NCI-H146 (cell line): ENCODE results near the gene PTTG1.

ENCODE experiments used
- DNase-seq: peaks from one replicate; lab custom pipeline; 2025; lab: John Stamatoyannopoulos, UW

The PTTG1 gene

DNA sequence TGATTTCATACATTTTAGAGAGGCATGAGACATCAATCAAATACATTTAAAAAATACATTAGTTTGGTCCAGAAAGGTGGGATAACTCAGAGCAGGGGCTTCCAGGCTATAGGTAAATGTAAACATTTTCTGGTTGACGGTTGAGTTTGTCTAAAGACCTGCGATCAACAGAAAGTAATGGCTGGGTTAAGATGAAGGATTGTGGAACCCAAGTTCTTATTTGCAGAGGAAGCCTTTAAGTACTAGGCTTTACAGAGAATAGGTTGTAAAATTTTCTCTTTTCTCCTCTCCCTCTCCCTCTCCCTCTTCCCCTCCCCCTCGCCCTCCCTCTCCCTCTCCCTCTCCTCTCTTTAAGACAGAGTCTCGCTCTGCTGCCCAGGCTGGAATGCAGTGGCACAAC is 50.8 kb downstream of the PTTG1 start:
- no peak for DNase-seq

DNA sequence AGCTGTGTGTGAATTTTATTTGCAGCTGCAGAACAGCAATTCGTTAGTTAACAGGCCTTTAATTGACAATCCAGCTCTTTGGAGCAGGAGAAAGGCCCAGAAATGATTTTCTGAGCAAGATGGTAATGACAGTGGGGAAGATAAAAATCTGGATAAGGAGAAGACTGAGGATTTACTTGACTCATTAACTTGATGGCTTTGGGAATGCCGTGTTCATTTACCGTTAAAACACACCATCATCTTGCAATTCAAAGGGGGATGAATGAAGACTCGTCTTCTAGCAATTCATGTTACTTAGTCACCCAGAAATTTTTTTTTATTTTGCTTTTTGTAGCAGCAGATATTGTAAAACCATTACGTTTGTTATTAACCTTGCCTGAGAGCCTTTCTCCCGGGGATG is 52.0 kb downstream of the PTTG1 start:
- no peak for DNase-seq

DNA sequence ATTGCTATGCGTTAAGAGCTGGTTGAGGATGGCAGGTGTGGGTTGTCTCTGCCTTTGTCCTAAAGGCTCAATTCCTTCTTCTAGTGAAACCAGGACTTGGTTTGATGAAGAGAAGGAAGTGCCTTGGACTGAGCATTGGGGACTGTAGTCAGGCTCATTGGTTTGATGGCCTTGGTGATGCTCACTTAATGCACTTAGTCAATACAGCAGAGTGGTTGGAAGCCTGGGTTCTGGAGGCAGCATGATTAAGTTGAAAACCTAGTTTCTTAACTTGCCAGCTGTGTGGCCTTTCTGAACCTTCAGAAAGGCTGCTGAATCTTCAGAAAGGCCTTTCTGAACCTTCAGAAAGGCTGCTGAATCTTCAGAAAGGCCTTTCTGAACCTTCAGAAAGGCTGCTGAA is 52.4 kb downstream of the PTTG1 start:
- no peak for DNase-seq

DNA sequence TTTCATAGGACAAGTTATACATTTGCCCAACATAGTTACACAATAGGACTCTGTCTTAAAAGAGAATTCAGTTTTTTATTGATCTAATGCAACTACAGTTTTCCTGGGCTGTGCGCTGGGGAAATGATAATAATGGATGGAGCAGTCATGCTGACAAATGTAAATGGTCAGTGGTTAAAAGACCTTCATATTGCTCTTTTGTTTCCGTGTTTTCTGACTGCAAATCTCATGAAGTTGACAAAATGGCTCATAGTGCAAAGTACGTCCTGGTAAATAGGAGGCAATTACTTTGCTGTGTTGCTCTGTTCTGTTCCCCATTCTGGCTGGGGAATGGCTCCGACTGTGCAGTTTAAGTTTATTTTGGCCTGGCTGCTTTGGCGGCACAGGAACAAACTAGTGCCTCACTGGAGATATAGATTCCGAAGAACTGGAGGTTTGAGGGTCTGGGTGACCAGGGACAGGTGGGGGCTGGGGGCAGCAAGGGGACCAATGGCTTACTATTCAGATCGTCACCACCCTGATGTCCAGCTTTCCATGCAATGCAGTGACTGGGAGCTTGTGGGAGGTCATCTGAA is 54.3 kb downstream of the PTTG1 start:
- no peak for DNase-seq

DNA sequence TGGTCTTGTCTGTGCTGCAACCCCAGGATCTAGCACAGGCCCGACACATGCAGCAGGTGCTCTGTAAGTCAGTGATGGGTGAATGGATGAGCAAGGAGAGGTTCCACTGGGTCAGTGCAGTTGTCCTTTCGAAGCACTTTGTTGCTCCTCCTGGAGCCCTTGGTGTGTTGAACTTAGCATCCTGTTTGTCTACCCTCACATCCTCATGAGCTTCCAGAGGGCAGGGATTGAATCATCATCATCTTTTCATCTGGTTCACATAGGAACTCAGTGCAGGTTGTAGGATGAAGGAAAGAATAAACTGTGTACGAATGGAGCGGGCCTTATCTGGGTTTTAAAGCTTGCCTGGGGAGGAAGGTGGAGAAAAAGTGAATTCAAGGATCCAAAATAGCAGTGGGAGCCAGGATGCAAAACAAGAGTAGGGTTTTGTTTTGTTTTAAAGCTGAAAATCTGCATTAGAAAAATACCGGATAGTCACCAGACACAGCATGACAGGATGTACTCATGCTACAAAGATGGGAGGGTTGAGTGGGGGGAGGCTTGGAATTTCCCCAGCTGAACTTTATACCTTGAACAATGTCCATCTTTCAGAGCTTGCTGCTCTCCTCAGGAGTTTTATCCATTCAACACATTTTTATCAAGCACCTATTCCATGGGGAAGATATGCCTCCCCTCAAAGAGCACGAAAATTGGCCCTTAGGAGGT is 55.8 kb downstream of the PTTG1 start:
- DNase-seq: no peak

DNA sequence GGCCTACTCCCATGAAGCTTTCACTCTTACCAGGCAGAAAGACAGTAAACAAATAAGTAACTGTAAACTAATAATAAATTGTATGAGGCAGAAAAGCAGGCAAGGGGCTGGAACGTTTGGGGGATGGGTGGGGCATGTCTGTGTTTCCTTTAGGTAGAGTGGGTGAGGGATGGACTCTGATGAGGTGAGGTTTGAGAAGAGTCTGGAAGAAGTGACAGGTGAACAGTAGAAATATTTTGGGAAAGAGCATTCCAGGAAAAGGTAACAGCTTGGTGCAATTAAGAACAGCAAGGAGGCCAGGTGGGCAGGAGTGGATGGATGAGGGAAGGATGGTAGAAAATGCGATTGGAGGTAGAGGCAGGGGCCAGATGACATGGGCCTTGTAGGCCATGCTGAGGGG is 56.5 kb downstream of the PTTG1 start:
- DNase-seq: no peak
